ENCODE measurements around the gene PNISR. TPM values are rescaled to one million over a fixed set of nuclear protein-coding genes. Genes with fewer than 3 reads are reported as not detected.

Gene PNISR
- total and polyA plus RNA-seq, 2 of the 13 experiments (the other 11 are each of a cell fraction or from before 2014, with no cell fraction given) = 43.0 to 48.0 TPM

DNA sequence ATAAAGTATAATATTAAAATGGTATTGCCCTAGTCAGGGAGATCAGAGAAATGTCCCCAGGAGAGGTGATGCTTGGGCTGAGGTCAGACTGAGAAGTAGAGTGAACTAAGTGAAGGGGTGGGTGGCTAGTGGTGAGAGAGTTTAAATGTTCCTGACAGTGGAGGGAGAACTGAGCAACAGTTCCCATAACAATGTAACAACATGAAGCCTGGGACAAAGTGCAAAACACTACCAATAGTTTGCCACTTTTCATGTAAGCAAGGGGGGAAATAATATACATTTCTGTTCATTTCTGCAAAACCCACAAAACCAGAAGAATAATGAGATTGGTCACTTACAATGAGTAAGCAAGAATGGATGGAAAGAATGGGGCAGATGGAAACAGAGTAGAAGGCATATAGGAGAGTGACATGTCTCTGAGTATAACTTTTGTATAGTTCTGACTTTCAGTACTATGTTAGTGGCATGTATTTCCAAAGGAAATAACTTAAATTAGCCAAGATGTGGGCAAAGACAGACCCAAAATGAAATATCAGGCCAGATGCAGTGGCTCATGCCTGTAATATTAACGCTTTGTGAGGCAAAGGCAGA lies 62.3 kb downstream of the PNISR start (continued):
- TF ChIP-seq PRMT3 (CRISPR knock-in tag; IDR thresholded peaks at IDR 0.05; ENCODE audit: borderline replicate concordance, low read depth) = no peak

DNA sequence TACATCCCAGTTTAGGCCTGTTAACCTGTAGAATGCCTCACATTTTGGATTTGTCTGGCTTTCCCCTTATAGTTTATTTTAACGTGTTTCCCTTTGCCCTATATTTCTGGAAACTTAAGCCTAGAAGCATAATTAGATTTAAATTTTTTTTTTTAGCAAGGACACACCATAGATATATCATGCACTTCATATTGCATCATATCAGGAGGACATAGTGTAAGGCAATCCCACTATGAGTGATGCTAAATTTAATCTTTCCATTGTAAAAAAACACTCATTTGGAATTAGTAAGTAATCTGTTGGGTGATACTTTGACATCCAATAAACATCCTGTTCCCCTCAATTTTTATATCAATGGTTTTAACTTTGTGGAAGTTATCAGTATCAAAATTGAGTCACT lies 65.3 kb downstream of the PNISR start:
- no peak overlapping the region for H3K27ac ChIP-seq (ENCODE audit: extremely low read length, insufficient read depth, low read length)
- no peaks in the 10 kb centered on the region for H3K9me3 ChIP-seq (ENCODE audit: low read length)
- BruUV-seq (replicated peaks) = no TSS peak
- no peaks in the 10 kb centered on the region for H3K79me2 ChIP-seq (ENCODE audit: insufficient read depth, low read length)
- H3K4me1 ChIP-seq (ENCODE audit: insufficient read depth, low read length) = no peaks in the 10 kb centered on the region
- ATAC-seq (no peak), FAIRE-seq (no peak), DNase-seq (ENCODE audit: low spot score) (no peak)
- no peaks in the 10 kb centered on the region; a peak in 1 of 5 replicates for H3K27me3 ChIP-seq (ENCODE audit: control insufficient read depth in 1 of 2, insufficient read depth in 2 of 2, low read length in 2 of 2)
- H3K36me3 ChIP-seq (replicated peaks in 1 of 2; ENCODE audit: control insufficient read depth in 1 of 2, insufficient read depth in 2 of 2, low read length in 2 of 2) = no peaks in the 10 kb centered on the region
- H3K4me2 ChIP-seq (ENCODE audit: low read depth, low read length) = no peak overlapping the region
- ChIA-PET CTCF (ENCODE audit: low intra/inter-chr PET ratio, low total read pairs) (no interaction called here), POLR2A (no interaction called here)
- in situ Hi-C loops (cut with HindIII; ENCODE audit: extremely low pct_ligation_motif_present, low pct_unique_long_range_greater_than_20kb) (no loop called here), intact Hi-C loops (cut with micrococcal nuclease; ENCODE audit: unreplicated experiment) (no loop called here)
- no peak overlapping the region for H3K4me3 ChIP-seq (replicated peaks in 1 of 3; ENCODE audit: insufficient read depth in 1 of 3, low read depth in 2 of 3, low read length in 3 of 3)
- H4K20me1 ChIP-seq (ENCODE audit: insufficient read depth, low read length) = no peaks in the 10 kb centered on the region
- H2AFZ ChIP-seq (ENCODE audit: low read length) = no peak overlapping the region
- WGBS (ENCODE audit: low lambda C conversion rate) = 0% methylated on average over 1 of the region's 1 CpG
- no peak overlapping the region for H3K9ac ChIP-seq (ENCODE audit: insufficient read depth, low read depth, low read length)
- TF ChIP-seq ZNF326 (CRISPR knock-in tag; IDR thresholded peaks at IDR 0.05; ENCODE audit: borderline replicate concordance) (no peak), ZGPAT (CRISPR knock-in tag; IDR thresholded peaks at IDR 0.05) (no peak), IKZF4 (CRISPR knock-in tag; IDR thresholded peaks at IDR 0.05; ENCODE audit: borderline replicate concordance, low read depth, not compliant biosample characterization) (no peak), ATF7-NPFF (CRISPR knock-in tag; IDR thresholded peaks at IDR 0.05; ENCODE audit: low read depth) (no peak), GATA4 (IDR thresholded peaks at IDR 0.05; ENCODE audit: borderline replicate concordance, low read depth) (no peak), REL (CRISPR knock-in tag; conservative IDR thresholded peaks at IDR 0.05) (no peak), AGO1 (IDR thresholded peaks at IDR 0.05; ENCODE audit: low read depth, low read length, poor library complexity, severe bottlenecking) (no peak), KAT7 (CRISPR knock-in tag; IDR thresholded peaks at IDR 0.05; ENCODE audit: borderline replicate concordance) (no peak), HNRNPK (IDR thresholded peaks at IDR 0.05; ENCODE audit: low read depth, low read length, poor library complexity, severe bottlenecking) (no peak), CBX1 (IDR thresholded peaks at IDR 0.05; ENCODE audit: low read depth) (no peak), ADNP (CRISPR knock-in tag; IDR thresholded peaks at IDR 0.05) (no peak), ZSCAN31 (CRISPR knock-in tag; IDR thresholded peaks at IDR 0.05; ENCODE audit: low read depth) (no peak), SNAI1 (CRISPR knock-in tag; IDR thresholded peaks at IDR 0.05; ENCODE audit: borderline replicate concordance) (no peak), HDAC6 (IDR thresholded peaks at IDR 0.05; ENCODE audit: low read depth, low read length) (no peak), ZNF44 (CRISPR knock-in tag; IDR thresholded peaks at IDR 0.05) (no peak)
- TF ChIP-seq, protein P1, sequence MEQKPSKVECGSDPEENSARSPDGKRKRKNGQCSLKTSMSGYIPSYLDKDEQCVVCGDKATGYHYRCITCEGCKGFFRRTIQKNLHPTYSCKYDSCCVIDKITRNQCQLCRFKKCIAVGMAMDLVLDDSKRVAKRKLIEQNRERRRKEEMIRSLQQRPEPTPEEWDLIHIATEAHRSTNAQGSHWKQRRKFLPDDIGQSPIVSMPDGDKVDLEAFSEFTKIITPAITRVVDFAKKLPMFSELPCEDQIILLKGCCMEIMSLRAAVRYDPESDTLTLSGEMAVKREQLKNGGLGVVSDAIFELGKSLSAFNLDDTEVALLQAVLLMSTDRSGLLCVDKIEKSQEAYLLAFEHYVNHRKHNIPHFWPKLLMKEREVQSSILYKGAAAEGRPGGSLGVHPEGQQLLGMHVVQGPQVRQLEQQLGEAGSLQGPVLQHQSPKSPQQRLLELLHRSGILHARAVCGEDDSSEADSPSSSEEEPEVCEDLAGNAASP (CRISPR knock-in tag; IDR thresholded peaks at IDR 0.05; ENCODE audit: borderline replicate concordance) = no peak
- TF ChIP-seq, protein P2, sequence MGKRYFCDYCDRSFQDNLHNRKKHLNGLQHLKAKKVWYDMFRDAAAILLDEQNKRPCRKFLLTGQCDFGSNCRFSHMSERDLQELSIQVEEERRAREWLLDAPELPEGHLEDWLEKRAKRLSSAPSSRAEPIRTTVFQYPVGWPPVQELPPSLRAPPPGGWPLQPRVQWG (CRISPR knock-in tag; IDR thresholded peaks at IDR 0.05; ENCODE audit: borderline replicate concordance, low read depth) = no peak

Data from HepG2 (cell line).